SK-N-SH (cell line): ENCODE results near the gene TSPYL1. TPM values are rescaled to one million over a fixed set of nuclear protein-coding genes. Genes with fewer than 3 reads are reported as not detected.
A peak's percentile ranks its signal among the peaks of the same experiment; 100 is the strongest.

ENCODE experiments used
- CTCF ChIA-PET: fragments of 300-600, 350-600 bp; formaldehyde crosslinking; extraction: SDS; loops from one replicate; lab custom pipeline; 2021; lab: Yijun Ruan, JAX
- POLR2A ChIA-PET: fragments of 350-600 bp; sonication (Branson Sonifier 250); formaldehyde crosslinking; extraction: SDS; loops from one replicate; lab custom pipeline; 2020; ENCODE audit warnings: antibody characterized with exemption, inconsistent platforms; lab: Yijun Ruan, JAX
- DNase-seq: peaks from one replicate; pipeline ENCODE4 v3.0.0; 2012
- H2AFZ ChIP-seq: fragments of 200-600 bp; sonication (generic); 2 replicates; pipeline ENCODE4 v1.8.1; 2016; ENCODE audit warnings: antibody characterized with exemption, mild to moderate bottlenecking, low read depth
- H3F3A ChIP-seq: fragments of 200-600 bp; sonication (generic); replicated peaks from 2 replicates; pipeline ENCODE3; 2016; ENCODE audit warnings: antibody characterized with exemption, mild to moderate bottlenecking; ENCODE audit not compliant: insufficient read depth
- H3K27ac ChIP-seq, 2 experiments: fragments of 200-500 bp in 1 of 2; fragments of 200-600 bp in 1 of 2; sonication (Bioruptor generic) in 1 of 2; sonication (generic), shearing (Covaris generic) in 1 of 2; 2 replicates each; pipeline versions ENCODE4 v1.5.1 to v1.6.1; 2014 to 2016; ENCODE audit warnings: low read depth in 2 of 2, inconsistent platforms in 1 of 2, low read length in 1 of 2, mild to moderate bottlenecking in 1 of 2, mixed read lengths in 1 of 2
- H3K27me3 ChIP-seq: fragments of 200-600 bp; sonication (generic), shearing (Covaris generic); 2 replicates; pipeline ENCODE4 v1.6.1; 2016; ENCODE audit warnings: mixed run types; ENCODE audit not compliant: insufficient read depth
- H3K36me3 ChIP-seq, 2 experiments: fragments of 200-500 bp in 1 of 2; fragments of 200-600 bp in 1 of 2; sonication (Bioruptor generic) in 1 of 2; sonication (generic) in 1 of 2; replicated peaks in 1 of 2; 2 replicates each; pipeline versions ENCODE3 to v1.5.1; 2014 to 2016; ENCODE audit warnings: low read length in 1 of 2, mild to moderate bottlenecking in 1 of 2; ENCODE audit not compliant: insufficient read depth in 2 of 2, control insufficient read depth in 1 of 2
- H3K4me1 ChIP-seq, 2 experiments: fragments of 200-500 bp in 1 of 2; fragments of 200-600 bp in 1 of 2; sonication (Bioruptor generic) in 1 of 2; sonication (generic), shearing (Covaris generic) in 1 of 2; 2 replicates each; pipeline versions ENCODE4 v1.5.1 to v1.6.1; 2014 to 2016; ENCODE audit warnings: low read depth in 1 of 2, low read length in 1 of 2, mixed run types in 1 of 2; ENCODE audit not compliant: insufficient read depth in 2 of 2, control insufficient read depth in 1 of 2
- H3K4me2 ChIP-seq: fragments of 200-600 bp; sonication (generic), shearing (Covaris generic); 2 replicates; pipeline ENCODE4 v1.6.1; 2017; ENCODE audit warnings: mixed run types
- H3K4me3 ChIP-seq, 2 experiments: fragments of 200-500 bp in 1 of 2; fragments of 200-600 bp in 1 of 2; sonication (Bioruptor generic) in 1 of 2; sonication (generic), shearing (Covaris generic) in 1 of 2; 2 replicates each; pipeline versions ENCODE4 v1.5.1 to v1.8.1; 2014 to 2016; ENCODE audit warnings: low read depth in 2 of 2, inconsistent platforms in 1 of 2, low read length in 1 of 2, mild to moderate bottlenecking in 1 of 2, mixed read lengths in 1 of 2, moderate library complexity in 1 of 2
- H3K79me2 ChIP-seq: fragments of 200-600 bp; sonication (generic); 2 replicates; pipeline ENCODE4 v1.8.1; 2017; ENCODE audit warnings: mild to moderate bottlenecking; ENCODE audit not compliant: insufficient read depth
- H3K9ac ChIP-seq: fragments of 200-600 bp; sonication (generic); 2 replicates; pipeline ENCODE4 v1.6.1; 2017; ENCODE audit warnings: mixed run types
- H3K9me2 ChIP-seq: fragments of 200-600 bp; sonication (generic); 2 replicates; pipeline ENCODE4 v1.6.1; 2017; ENCODE audit warnings: mixed run types
- H3K9me3 ChIP-seq: fragments of 200-600 bp; sonication (generic); 2 replicates; pipeline ENCODE4 v1.6.1; 2017; ENCODE audit warnings: mixed run types, mild to moderate bottlenecking, moderate library complexity
- H4K20me1 ChIP-seq: fragments of 200-600 bp; sonication (generic); 2 replicates; pipeline ENCODE4 v1.6.1; 2017; ENCODE audit warnings: mild to moderate bottlenecking, mixed run types; ENCODE audit not compliant: insufficient read depth
- CHD2 ChIP-seq: fragments of 150-350 bp; IDR thresholded peaks from 2 replicates; pipeline ENCODE4 v1.6.1; 2018; ENCODE audit warnings: low read length; ENCODE audit not compliant: partially characterized antibody
- ELF1 ChIP-seq: IDR thresholded peaks from 2 replicates; pipeline ENCODE4 v1.4.0; 2012
- EP300 ChIP-seq, 2 experiments: IDR thresholded peaks; 2 replicates each; pipeline versions ENCODE4 v1.4.0 to v1.6.1; 2012; ENCODE audit warnings: borderline replicate concordance in 1 of 2, low read depth in 1 of 2, low read length in 1 of 2
- FOSL2 ChIP-seq: IDR thresholded peaks from 2 replicates; pipeline ENCODE4 v1.4.0; 2012; ENCODE audit warnings: low read depth, mild to moderate bottlenecking, moderate library complexity, borderline replicate concordance
- FOXM1 ChIP-seq: IDR thresholded peaks from 2 replicates; pipeline ENCODE4 v1.4.0; 2012; ENCODE audit warnings: low read depth, mild to moderate bottlenecking
- MEF2A ChIP-seq: IDR thresholded peaks from 2 replicates; pipeline ENCODE4 v1.4.0; 2012; ENCODE audit warnings: low read depth, borderline replicate concordance
- MXI1 ChIP-seq: IDR thresholded peaks from 2 replicates; pipeline ENCODE4 v1.6.1; 2012; ENCODE audit warnings: mild to moderate bottlenecking, low read depth, low read length, improper control_type of control experiment
- NFIC ChIP-seq: IDR thresholded peaks from 2 replicates; pipeline ENCODE4 v1.4.0; 2012; ENCODE audit warnings: borderline replicate concordance
- NRF1 ChIP-seq: IDR thresholded peaks from 2 replicates; pipeline ENCODE4 v1.6.1; 2012; ENCODE audit warnings: low read depth, mild to moderate bottlenecking, low read length
- POLR2AphosphoS5 ChIP-seq: IDR thresholded peaks from 2 replicates; pipeline ENCODE4 v1.6.1; 2012; ENCODE audit warnings: low read depth, low read length
- RAD21 ChIP-seq: IDR thresholded peaks from 2 replicates; pipeline ENCODE4 v1.6.1; 2012; ENCODE audit warnings: mild to moderate bottlenecking, low read length
- RFX5 ChIP-seq: IDR thresholded peaks from 2 replicates; pipeline ENCODE4 v1.6.1; 2012; ENCODE audit warnings: mild to moderate bottlenecking, improper control_type of control experiment, low read length
- RXRA ChIP-seq: IDR thresholded peaks from 2 replicates; pipeline ENCODE4 v1.4.0; 2012; ENCODE audit warnings: low read depth, mild to moderate bottlenecking, borderline replicate concordance
- SMC3 ChIP-seq: IDR thresholded peaks from 2 replicates; pipeline ENCODE4 v1.6.1; 2012; ENCODE audit warnings: low read depth, low read length, improper control_type of control experiment
- TAF1 ChIP-seq: IDR thresholded peaks from 2 replicates; pipeline ENCODE4 v1.6.1; 2012; ENCODE audit warnings: low read depth, mild to moderate bottlenecking, low read length, moderate library complexity, borderline replicate concordance
- WGBS: methylation state at CpG from one replicate; pipeline ENCODE4 v1.1.6; 2017; ENCODE audit warnings: low lambda C conversion rate; 5-methylcytosine and 5-hydroxymethylcytosine counted together
- polyA plus RNA-seq, 3 experiments: library from polyadenylated mRNA; depleted of rRNA; stranded (reverse); fragments of >200 nt; gene quantifications; 2 replicates each; pipeline ENCODE4 v1.2.3, GENCODE V29; 2012
- TF ChIP-seq, protein P1 (sequence below): IDR thresholded peaks from 2 replicates; pipeline ENCODE4 v1.4.0; 2012; ENCODE audit warnings: low read depth
- TF ChIP-seq, protein P2 (sequence below): fragments of 150-350 bp; IDR thresholded peaks from 2 replicates; pipeline ENCODE4 v1.6.1; 2016; ENCODE audit warnings: mild to moderate bottlenecking, low read depth, low read length
- TF ChIP-seq, protein P3 (sequence below): fragments of 150-350 bp; IDR thresholded peaks from 2 replicates; pipeline ENCODE4 v1.6.1; 2017; ENCODE audit warnings: antibody characterized with exemption, low read length, low read depth, borderline replicate concordance
- TF ChIP-seq, protein P4 (sequence below): fragments of 200-600 bp; sonication (generic); IDR thresholded peaks from 2 replicates; pipeline ENCODE4 v1.6.1; 2017; ENCODE audit warnings: antibody characterized with exemption, mild to moderate bottlenecking, moderate library complexity

TSPYL1 gene
- polyA plus RNA-seq, 1 of the 3 experiments (the other 2 are of a cell fraction) = 27.9 TPM

DNA sequence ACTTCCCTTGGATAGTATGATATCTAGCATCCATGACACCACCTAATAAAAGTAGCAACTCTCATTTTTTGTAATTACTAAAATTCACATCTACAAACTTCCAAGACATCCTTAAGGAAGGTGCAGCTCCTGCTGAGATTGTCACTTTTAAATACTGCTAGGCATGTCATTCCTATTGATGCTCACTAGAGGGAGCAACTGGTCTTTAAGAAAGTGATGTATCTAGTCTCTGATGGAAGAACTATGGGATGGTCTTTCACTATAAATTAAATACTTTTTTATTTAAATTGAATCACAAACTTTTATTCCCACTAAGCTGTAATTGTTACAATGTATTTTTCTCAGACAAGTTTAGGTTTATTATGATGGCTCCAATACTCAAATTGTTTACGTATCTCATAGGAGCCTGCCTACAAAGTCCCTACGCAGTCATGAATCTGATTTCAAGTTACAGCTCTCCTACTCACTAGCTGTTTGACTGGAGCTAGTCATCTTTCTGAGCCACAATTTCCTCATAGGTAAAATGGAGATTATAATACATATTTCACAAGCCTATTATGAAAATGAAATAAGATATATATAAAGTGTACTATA lies 8.1 kb upstream of the TSPYL1 start:
- POLR2A ChIA-PET = interaction anchor here (0.8 to 1.3 kb wide), 2 partner anchors 8 to 59 kb away, joined by 3 to 4 read pairs; partner anchors contain the start of gene TSPYL1
- no peak overlapping the region for H3K9ac ChIP-seq

DNA sequence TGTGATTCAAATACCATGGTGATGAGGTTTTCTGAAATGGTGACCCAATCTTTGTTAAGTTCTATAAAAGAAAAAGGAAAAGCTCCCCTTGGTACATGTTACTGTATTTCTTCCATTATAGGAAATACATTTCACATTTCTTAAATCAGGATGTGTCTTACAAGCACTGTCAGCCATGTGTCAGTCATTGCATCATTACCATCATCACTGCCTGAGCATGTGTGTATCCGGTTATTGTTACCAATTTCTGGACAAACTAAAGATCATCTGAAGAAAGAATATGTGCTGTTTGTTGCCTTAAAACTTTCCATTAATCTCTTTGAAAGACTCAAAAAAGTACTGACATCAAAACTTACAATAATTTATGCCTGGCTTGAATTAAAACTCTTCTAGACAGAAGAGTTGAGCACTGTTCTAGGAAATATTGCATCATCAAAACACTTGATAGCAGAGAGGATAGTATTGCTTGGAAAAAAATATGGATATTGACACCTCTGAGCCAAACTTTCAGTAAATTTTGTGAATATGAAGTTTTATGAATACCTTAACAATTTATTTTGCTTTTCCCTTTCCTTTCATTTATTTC lies 7.1 kb upstream of the TSPYL1 start:
- ChIA-PET CTCF (interaction anchor here (0.6 to 3.3 kb wide), 69 partner anchors 8 to 565 kb away, joined by 3 to 58 read pairs (median 5); partner anchors contain the start of genes CALHM4, CALHM5, CALHM6 and RWDD1), POLR2A (interaction anchor here (1.3 kb wide), 1 partner anchor 7 kb away, joined by 3 read pairs; the partner anchor contains the start of gene TSPYL1)
- Histone ChIP-seq H2AFZ (no peak overlapping the region), H3K27ac (no peak overlapping the region), H3F3A (no peaks in the 10 kb centered on the region), H3K9me3 (no peaks in the 10 kb centered on the region), H3K79me2 (no peaks in the 10 kb centered on the region), H3K9ac (no peak overlapping the region), H3K4me1 (no peaks in the 10 kb centered on the region), H3K27me3 (no peaks in the 10 kb centered on the region), H3K36me3 (no peaks in the 10 kb centered on the region), H3K4me3 (no peak overlapping the region), H3K9me2 (no peaks in the 10 kb centered on the region), H4K20me1 (no peaks in the 10 kb centered on the region), H3K4me2 (no peak overlapping the region)
- DNase-seq = no peak
- whole genome bisulfite sequencing = 53% methylated on average over 1 of the region's 1 CpG
- no peak for TF ChIP-seq EP300 (IDR thresholded peaks at IDR 0.05; ENCODE audit: borderline replicate concordance in 1 of 2, low read depth in 1 of 2, low read length in 1 of 2)
- TF ChIP-seq POLR2AphosphoS5 = no peak
- TF ChIP-seq NFIC = no peak
- no peak for TF ChIP-seq RXRA
- TF ChIP-seq RAD21 = no peak
- TF ChIP-seq MEF2A = no peak
- TF ChIP-seq, protein P1, sequence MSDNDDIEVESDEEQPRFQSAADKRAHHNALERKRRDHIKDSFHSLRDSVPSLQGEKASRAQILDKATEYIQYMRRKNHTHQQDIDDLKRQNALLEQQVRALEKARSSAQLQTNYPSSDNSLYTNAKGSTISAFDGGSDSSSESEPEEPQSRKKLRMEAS = no peak
- no peak for TF ChIP-seq MXI1
- no peak for TF ChIP-seq CHD2
- TF ChIP-seq NRF1 = no peak
- TF ChIP-seq, protein P2, sequence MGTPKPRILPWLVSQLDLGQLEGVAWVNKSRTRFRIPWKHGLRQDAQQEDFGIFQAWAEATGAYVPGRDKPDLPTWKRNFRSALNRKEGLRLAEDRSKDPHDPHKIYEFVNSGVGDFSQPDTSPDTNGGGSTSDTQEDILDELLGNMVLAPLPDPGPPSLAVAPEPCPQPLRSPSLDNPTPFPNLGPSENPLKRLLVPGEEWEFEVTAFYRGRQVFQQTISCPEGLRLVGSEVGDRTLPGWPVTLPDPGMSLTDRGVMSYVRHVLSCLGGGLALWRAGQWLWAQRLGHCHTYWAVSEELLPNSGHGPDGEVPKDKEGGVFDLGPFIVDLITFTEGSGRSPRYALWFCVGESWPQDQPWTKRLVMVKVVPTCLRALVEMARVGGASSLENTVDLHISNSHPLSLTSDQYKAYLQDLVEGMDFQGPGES = no peak
- TF ChIP-seq TAF1 = no peak
- no peak for TF ChIP-seq FOSL2
- no peak for TF ChIP-seq FOXM1
- TF ChIP-seq, protein P3, sequence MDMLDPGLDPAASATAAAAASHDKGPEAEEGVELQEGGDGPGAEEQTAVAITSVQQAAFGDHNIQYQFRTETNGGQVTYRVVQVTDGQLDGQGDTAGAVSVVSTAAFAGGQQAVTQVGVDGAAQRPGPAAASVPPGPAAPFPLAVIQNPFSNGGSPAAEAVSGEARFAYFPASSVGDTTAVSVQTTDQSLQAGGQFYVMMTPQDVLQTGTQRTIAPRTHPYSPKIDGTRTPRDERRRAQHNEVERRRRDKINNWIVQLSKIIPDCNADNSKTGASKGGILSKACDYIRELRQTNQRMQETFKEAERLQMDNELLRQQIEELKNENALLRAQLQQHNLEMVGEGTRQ = no peak
- no peak for TF ChIP-seq ELF1

More for the DNA sequence above, 8.1 kb upstream of the TSPYL1 start:
- Histone ChIP-seq H3K9me3 (no peaks in the 10 kb centered on the region), H3K4me1 (no peaks in the 10 kb centered on the region), H3K79me2 (no peaks in the 10 kb centered on the region), H3K27me3 (no peaks in the 10 kb centered on the region), H3K4me2 (no peak overlapping the region), H3K9me2 (no peaks in the 10 kb centered on the region), H3K27ac (no peak overlapping the region), H3K36me3 (no peaks in the 10 kb centered on the region), H3F3A (no peaks in the 10 kb centered on the region), H2AFZ (no peak overlapping the region), H3K4me3 (no peak overlapping the region), H4K20me1 (no peaks in the 10 kb centered on the region)
- CTCF ChIA-PET = interaction anchor here (0.6 to 3.3 kb wide), 82 partner anchors 9 to 564 kb away, joined by 3 to 58 read pairs (median 4); partner anchors contain the start of genes CALHM4, CALHM5, CALHM6 and RWDD1
- TF ChIP-seq SMC3 = peak; percentile 72
- TF ChIP-seq, protein P4, sequence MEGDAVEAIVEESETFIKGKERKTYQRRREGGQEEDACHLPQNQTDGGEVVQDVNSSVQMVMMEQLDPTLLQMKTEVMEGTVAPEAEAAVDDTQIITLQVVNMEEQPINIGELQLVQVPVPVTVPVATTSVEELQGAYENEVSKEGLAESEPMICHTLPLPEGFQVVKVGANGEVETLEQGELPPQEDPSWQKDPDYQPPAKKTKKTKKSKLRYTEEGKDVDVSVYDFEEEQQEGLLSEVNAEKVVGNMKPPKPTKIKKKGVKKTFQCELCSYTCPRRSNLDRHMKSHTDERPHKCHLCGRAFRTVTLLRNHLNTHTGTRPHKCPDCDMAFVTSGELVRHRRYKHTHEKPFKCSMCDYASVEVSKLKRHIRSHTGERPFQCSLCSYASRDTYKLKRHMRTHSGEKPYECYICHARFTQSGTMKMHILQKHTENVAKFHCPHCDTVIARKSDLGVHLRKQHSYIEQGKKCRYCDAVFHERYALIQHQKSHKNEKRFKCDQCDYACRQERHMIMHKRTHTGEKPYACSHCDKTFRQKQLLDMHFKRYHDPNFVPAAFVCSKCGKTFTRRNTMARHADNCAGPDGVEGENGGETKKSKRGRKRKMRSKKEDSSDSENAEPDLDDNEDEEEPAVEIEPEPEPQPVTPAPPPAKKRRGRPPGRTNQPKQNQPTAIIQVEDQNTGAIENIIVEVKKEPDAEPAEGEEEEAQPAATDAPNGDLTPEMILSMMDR = peak; percentile 92
- no peak for TF ChIP-seq RXRA
- peak; percentile 90 for TF ChIP-seq RAD21
- no peak for TF ChIP-seq RFX5
- DNase-seq = peak; percentile 21
- 100% methylated on average over 2 of the region's 2 CpGs for WGBS
